ENCODE measurements around the gene SLC16A6.
"Not testable (repeated sequence)": the region's sequence is repeated elsewhere in the genome, so short reads cannot be mapped to it uniquely, and the experiment has no call there.

SLC16A6 gene

DNA sequence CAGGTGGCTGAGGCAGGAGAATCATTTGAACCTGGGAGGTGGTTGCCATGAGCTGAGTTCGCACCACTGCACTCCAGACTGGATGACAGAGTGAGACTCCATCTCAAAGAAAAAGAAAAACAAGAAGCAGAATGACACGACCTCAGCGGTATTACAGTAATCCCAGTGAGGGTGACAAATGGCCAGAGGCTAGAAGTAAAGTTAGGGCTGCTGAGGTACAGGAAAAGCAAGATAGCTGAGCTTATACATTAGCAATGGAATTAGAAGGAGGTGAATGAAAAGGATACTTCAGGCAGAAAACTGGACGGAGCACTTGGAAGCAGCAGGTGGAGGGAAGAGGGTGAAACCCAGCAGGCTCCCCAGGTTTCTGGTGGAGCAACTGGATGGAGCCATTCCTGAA is 69.1 kb downstream of the SLC16A6 start:
- FAIRE-seq = no peak
- no peak for DNase-seq (ENCODE audit: low spot score)

DNA sequence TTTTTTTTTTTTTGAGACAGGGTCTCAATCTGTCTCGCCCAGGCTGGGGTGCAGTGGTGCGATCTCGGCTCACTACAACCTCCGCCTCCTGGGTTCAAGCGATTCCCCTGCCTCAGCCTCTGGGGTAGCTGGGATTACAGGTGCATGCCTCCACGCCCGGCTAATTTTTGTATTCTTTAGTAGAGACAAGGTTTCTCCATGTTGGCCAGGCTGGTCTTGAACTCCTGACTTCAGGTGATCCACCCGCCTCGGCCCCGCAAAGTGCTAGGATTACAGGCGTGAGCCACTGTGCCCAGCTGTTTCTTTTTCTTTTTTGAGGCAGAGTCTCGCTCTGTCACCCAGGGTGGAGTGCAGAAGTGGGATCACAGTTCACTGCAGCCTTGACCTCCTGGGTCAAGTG is 70.1 kb downstream of the SLC16A6 start:
- not testable (repeated sequence) for FAIRE-seq; DNase-seq (ENCODE audit: low spot score)

DNA sequence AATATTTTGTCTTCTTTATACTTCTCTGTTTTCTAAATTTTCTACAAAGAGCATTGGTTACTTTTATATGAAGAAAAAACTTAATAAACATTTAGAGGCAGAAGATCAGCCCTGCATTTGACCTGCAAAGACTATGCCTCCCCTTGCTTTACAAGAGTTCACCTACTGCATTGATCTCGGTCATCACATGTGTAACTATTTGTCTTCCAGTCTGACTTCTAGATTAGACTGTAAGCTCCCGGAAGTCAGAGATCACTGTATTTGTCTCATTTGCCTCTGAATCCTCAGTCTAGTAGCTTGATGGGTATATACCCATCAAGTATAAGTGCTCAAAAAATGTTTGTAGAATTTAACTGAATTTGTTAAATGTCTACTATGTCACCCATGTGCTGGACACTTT is 70.7 kb downstream of the SLC16A6 start:
- FAIRE-seq = not testable (repeated sequence)

DNA sequence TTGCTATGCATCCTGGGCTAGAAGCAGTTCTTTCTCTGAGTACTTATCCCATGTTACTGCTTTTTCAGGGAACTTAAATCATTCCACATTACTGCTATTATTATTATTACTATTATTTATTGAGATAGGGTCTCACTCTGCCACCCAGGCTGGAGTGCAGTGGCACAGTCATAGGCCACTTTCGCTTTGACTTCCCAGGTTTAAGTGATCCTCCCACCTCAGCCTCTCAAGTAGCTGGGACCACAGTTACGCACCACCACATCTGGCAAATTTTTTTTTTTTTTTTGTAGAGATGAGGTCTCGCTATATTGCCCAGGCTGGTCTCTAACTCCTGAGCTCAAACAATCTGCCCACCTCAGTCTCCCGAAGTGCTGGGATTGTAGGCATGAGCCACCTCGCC is 71.5 kb downstream of the SLC16A6 start:
- DNase-seq (ENCODE audit: low spot score); FAIRE-seq: not testable (repeated sequence)

More for the DNA sequence above, 70.7 kb downstream of the SLC16A6 start:
- DNase-seq (ENCODE audit: low spot score) = not testable (repeated sequence)
